ENCODE data around the gene PRDX3. TPM values are rescaled to one million over a fixed set of nuclear protein-coding genes. Genes with fewer than 3 reads are reported as not detected.

Gene PRDX3
- total RNA-seq, 3 donors from 2014 or later = 154 to 165 (median 164) TPM

GRCh38 chr10:119125942-119126341 lies 52.7 kb downstream of the PRDX3 start:
- no peaks in the 10 kb centered on the region for H3K27me3 ChIP-seq
- H3K4me1 ChIP-seq = no peaks in the 10 kb centered on the region
- no peak for DNase-seq (ENCODE audit: low spot score in 2 of 2)
- H3K27ac ChIP-seq = no peak overlapping the region
- intact Hi-C loops (cut with DNase I; ENCODE audit: low total_unique reads) = no loop called here
- TF ChIP-seq POLR2AphosphoS5 (IDR thresholded peaks at IDR 0.05) (no peak), CTCF (IDR thresholded peaks at IDR 0.05) (no peak), POLR2A (IDR thresholded peaks at IDR 0.05) (no peak)
- no peaks in the 10 kb centered on the region for H3K9me3 ChIP-seq
- no peak overlapping the region for H3K4me3 ChIP-seq
- H3K36me3 ChIP-seq = no peaks in the 10 kb centered on the region

- TF ChIP-seq CTCF (IDR thresholded peaks at IDR 0.05) (no peak), POLR2A (IDR thresholded peaks at IDR 0.05) (no peak), POLR2AphosphoS5 (IDR thresholded peaks at IDR 0.05) (no peak)
- H3K36me3 ChIP-seq = no peaks in the 10 kb centered on the region
- intact Hi-C loops (cut with DNase I; ENCODE audit: low total_unique reads) = no loop called here
- H3K9me3 ChIP-seq = no peaks in the 10 kb centered on the region
- no peak overlapping the region for H3K27ac ChIP-seq
- no peak overlapping the region for H3K4me3 ChIP-seq
- H3K4me1 ChIP-seq = no peaks in the 10 kb centered on the region
- H3K27me3 ChIP-seq = no peaks in the 10 kb centered on the region
- DNase-seq (ENCODE audit: low spot score in 2 of 2) = no peak
Measured at GRCh38 chr10:119120875-119121274, 57.7 kb downstream of the PRDX3 start.

- H3K9me3 ChIP-seq = no peaks in the 10 kb centered on the region
- H3K27ac ChIP-seq = no peak overlapping the region
- H3K4me1 ChIP-seq = no peaks in the 10 kb centered on the region
- DNase-seq (ENCODE audit: low spot score in 2 of 2) = no peak
- no peak overlapping the region for H3K4me3 ChIP-seq
- TF ChIP-seq POLR2AphosphoS5 (IDR thresholded peaks at IDR 0.05) = no peak
- no peak for TF ChIP-seq POLR2A (IDR thresholded peaks at IDR 0.05)
- TF ChIP-seq CTCF (IDR thresholded peaks at IDR 0.05) = no peak
- H3K27me3 ChIP-seq = no peaks in the 10 kb centered on the region
- intact Hi-C loops (cut with DNase I; ENCODE audit: low total_unique reads) = no loop called here
- no peaks in the 10 kb centered on the region for H3K36me3 ChIP-seq
Measured at GRCh38 chr10:119120413-119120867, 58.2 kb downstream of the PRDX3 start.

GRCh38 chr10:119119400-119119799 lies 59.2 kb downstream of the PRDX3 start:
- Histone ChIP-seq H3K36me3 (no peaks in the 10 kb centered on the region), H3K4me3 (no peak overlapping the region), H3K9me3 (no peaks in the 10 kb centered on the region), H3K4me1 (no peaks in the 10 kb centered on the region), H3K27ac (no peak overlapping the region), H3K27me3 (no peaks in the 10 kb centered on the region)
- DNase-seq (ENCODE audit: low spot score in 2 of 2) = no peak
- intact Hi-C loops (cut with DNase I; ENCODE audit: low total_unique reads) = no loop called here
- TF ChIP-seq POLR2AphosphoS5 (IDR thresholded peaks at IDR 0.05) (no peak), POLR2A (IDR thresholded peaks at IDR 0.05) (no peak), CTCF (IDR thresholded peaks at IDR 0.05) (no peak)

- Histone ChIP-seq H3K27ac (no peak overlapping the region), H3K27me3 (no peaks in the 10 kb centered on the region), H3K9me3 (no peaks in the 10 kb centered on the region), H3K4me3 (no peak overlapping the region), H3K4me1 (no peaks in the 10 kb centered on the region), H3K36me3 (no peaks in the 10 kb centered on the region)
- TF ChIP-seq POLR2AphosphoS5 (IDR thresholded peaks at IDR 0.05) (no peak), CTCF (IDR thresholded peaks at IDR 0.05) (no peak), POLR2A (IDR thresholded peaks at IDR 0.05) (no peak)
- no peak for DNase-seq (ENCODE audit: low spot score in 2 of 2)
- intact Hi-C loops (cut with DNase I; ENCODE audit: low total_unique reads) = no loop called here
Measured at GRCh38 chr10:119118231-119118630, 60.4 kb downstream of the PRDX3 start.

Other genes with a start within 250 kb of the PRDX3 start
- gene NANOS1, start 149.1 kb downstream of the PRDX3 start, total RNA-seq = 1 to 10 TPM; 2.9 to 6.4 (median 3.7) TPM
- 100 to 1,000 TPM; 117 to 166 (median 124) TPM for gene EIF3A, start 98.0 kb downstream of the PRDX3 start, total RNA-seq
- gene DENND10, start 74.7 kb downstream of the PRDX3 start, total RNA-seq = 10 to 100 TPM; 33.8 to 55.0 (median 37.3) TPM
- gene SFXN4, start 13.1 kb downstream of the PRDX3 start, total RNA-seq = 10 to 100 TPM; 14.6 to 25.2 (median 18.6) TPM
- gene GRK5, start 28.8 kb upstream of the PRDX3 start, total RNA-seq = 10 to 100 TPM; 14.9 to 20.6 (median 15.2) TPM

Measured in breast epithelium (tissue), 4 donors.